Neural progenitor cell (in vitro differentiated cells): ENCODE measurements around the gene LAMA2. TPM values are rescaled to one million over a fixed set of nuclear protein-coding genes. Genes with fewer than 3 reads are reported as not detected.

Source experiments
- DNase-seq: peaks from one replicate; pipeline ENCODE4 v3.0.0-alpha.2; 2016; ENCODE audit warnings: low spot score
- H2AFZ ChIP-seq: fragments of 200-600 bp; sonication (generic); replicated peaks from 2 replicates; pipeline ENCODE4 v1.6.1; 2016; ENCODE audit warnings: antibody characterized with exemption
- H3F3A ChIP-seq: fragments of 200-600 bp; sonication (generic); 2 replicates; pipeline ENCODE4 v1.6.1; 2016; ENCODE audit warnings: antibody characterized with exemption, low read depth
- H3K27ac ChIP-seq: fragments of 200-600 bp; sonication (generic); 2 replicates; pipeline ENCODE4 v1.5.1; 2016; ENCODE audit warnings: mild to moderate bottlenecking
- H3K27me3 ChIP-seq: fragments of 200-600 bp; sonication (generic); 2 replicates; pipeline ENCODE4 v1.6.1; 2016; ENCODE audit warnings: mild to moderate bottlenecking, moderate library complexity
- H3K36me3 ChIP-seq: fragments of 200-600 bp; sonication (generic); 2 replicates; pipeline ENCODE4 v1.5.1; 2016
- H3K4me1 ChIP-seq: fragments of 200-600 bp; sonication (generic); 2 replicates; pipeline ENCODE4 v1.6.1; 2016; ENCODE audit warnings: mixed run types
- H3K4me2 ChIP-seq: fragments of 200-600 bp; sonication (generic); 2 replicates; pipeline ENCODE4 v1.6.1; 2016
- H3K4me3 ChIP-seq: fragments of 200-600 bp; sonication (generic); 2 replicates; pipeline ENCODE4 v1.5.1; 2016
- H3K79me2 ChIP-seq: fragments of 200-600 bp; sonication (generic); 2 replicates; pipeline ENCODE4 v1.6.1; 2016; ENCODE audit warnings: low read depth
- H3K9ac ChIP-seq: fragments of 200-600 bp; sonication (generic); 2 replicates; pipeline ENCODE4 v1.6.1; 2016
- H3K9me3 ChIP-seq: fragments of 200-600 bp; sonication (generic); 2 replicates; pipeline ENCODE4 v1.5.1; 2016; ENCODE audit warnings: low read depth
- H4K20me1 ChIP-seq: fragments of 200-600 bp; sonication (generic); 2 replicates; pipeline ENCODE4 v1.6.1; 2016; ENCODE audit warnings: low read depth
- H3K27ac Mint-ChIP-seq: 3 replicates; pipeline ENCODE4 v1.8.0; 2021; ENCODE audit warnings: mixed read lengths
- H3K27me3 Mint-ChIP-seq: 2 replicates; pipeline ENCODE4 v1.8.0; 2022; ENCODE audit warnings: low read depth, mild to moderate bottlenecking, inconsistent platforms, moderate library complexity, mixed read lengths; ENCODE audit not compliant: insufficient read depth
- H3K36me3 Mint-ChIP-seq: 3 replicates; pipeline ENCODE4 v1.8.0; 2021; ENCODE audit warnings: mixed read lengths
- H3K4me1 Mint-ChIP-seq: 3 replicates; pipeline ENCODE4 v1.8.0; 2021; ENCODE audit warnings: mixed read lengths
- H3K4me3 Mint-ChIP-seq: 3 replicates; pipeline ENCODE4 v1.8.0; 2021; ENCODE audit warnings: mild to moderate bottlenecking, moderate library complexity, mixed read lengths
- H3K9me3 Mint-ChIP-seq: 3 replicates; pipeline ENCODE4 v1.8.0; 2020; ENCODE audit warnings: mixed read lengths
- CTCF ChIP-seq: fragments of 200-600 bp; sonication (generic); IDR thresholded peaks from 2 replicates; pipeline ENCODE4 v1.5.1; 2017; ENCODE audit warnings: antibody characterized with exemption, mild to moderate bottlenecking
- EZH2 ChIP-seq: fragments of 200-600 bp; sonication (generic); IDR thresholded peaks from 2 replicates; pipeline ENCODE4 v1.6.1; 2017; ENCODE audit warnings: antibody characterized with exemption, mild to moderate bottlenecking, moderate library complexity
- EZH2phosphoT487 ChIP-seq: fragments of 200-600 bp; sonication (generic); IDR thresholded peaks from 2 replicates; pipeline ENCODE4 v1.6.1; 2017; ENCODE audit warnings: antibody characterized with exemption
- total RNA-seq: library from RNA; depleted of rRNA; stranded (reverse); fragments of >200 nt; gene quantifications from 2 replicates; pipeline ENCODE4 v1.2.3, GENCODE V29; 2015; ENCODE audit warnings: low replicate concordance

LAMA2 gene
- total RNA-seq, 1 donor from 2014 or later = 1.5 TPM

GRCh38 chr6:129454488-129454887 is 571.5 kb downstream of the LAMA2 start:
- Mint-ChIP-seq H3K4me1 (no peaks in the 10 kb centered on the region), H3K36me3 (no peaks in the 10 kb centered on the region), H3K27ac (no peak overlapping the region), H3K27me3 (no peaks in the 10 kb centered on the region), H3K9me3 (no peaks in the 10 kb centered on the region), H3K4me3 (no peak overlapping the region)
- DNase-seq = no peak
- no peaks in the 10 kb centered on the region for H3K9me3 ChIP-seq
- H3K79me2 ChIP-seq = no peaks in the 10 kb centered on the region
- no peaks in the 10 kb centered on the region for H3F3A ChIP-seq
- no peak overlapping the region for H3K27ac ChIP-seq
- no peaks in the 10 kb centered on the region for H3K4me1 ChIP-seq
- no peaks in the 10 kb centered on the region for H3K36me3 ChIP-seq
- no peaks in the 10 kb centered on the region for H3K27me3 ChIP-seq
- H3K9ac ChIP-seq = no peak overlapping the region
- H4K20me1 ChIP-seq = no peaks in the 10 kb centered on the region
- H2AFZ ChIP-seq = no peak overlapping the region
- TF ChIP-seq EZH2phosphoT487 (no peak), EZH2 (no peak), CTCF (no peak)
- H3K4me2 ChIP-seq = no peak overlapping the region
- no peak overlapping the region for H3K4me3 ChIP-seq

GRCh38 chr6:129455126-129455769 is 572.3 kb downstream of the LAMA2 start:
- H3F3A ChIP-seq = no peaks in the 10 kb centered on the region
- no peak for DNase-seq
- no peaks in the 10 kb centered on the region for H3K27me3 ChIP-seq
- Mint-ChIP-seq H3K27ac (no peak overlapping the region), H3K4me3 (no peak overlapping the region), H3K36me3 (no peaks in the 10 kb centered on the region), H3K27me3 (no peaks in the 10 kb centered on the region), H3K4me1 (no peaks in the 10 kb centered on the region), H3K9me3 (no peaks in the 10 kb centered on the region)
- H3K9me3 ChIP-seq = no peaks in the 10 kb centered on the region
- no peak overlapping the region for H3K27ac ChIP-seq
- no peak overlapping the region for H3K4me3 ChIP-seq
- H4K20me1 ChIP-seq = no peaks in the 10 kb centered on the region
- no peak overlapping the region for H3K9ac ChIP-seq
- H3K79me2 ChIP-seq = no peaks in the 10 kb centered on the region
- no peaks in the 10 kb centered on the region for H3K4me1 ChIP-seq
- H3K36me3 ChIP-seq = no peaks in the 10 kb centered on the region
- no peak overlapping the region for H2AFZ ChIP-seq
- H3K4me2 ChIP-seq = no peak overlapping the region
- TF ChIP-seq EZH2phosphoT487 = no peak
- no peak for TF ChIP-seq CTCF
- no peak for TF ChIP-seq EZH2

- Histone ChIP-seq H3K4me3 (no peak overlapping the region), H3K27me3 (no peaks in the 10 kb centered on the region), H4K20me1 (no peaks in the 10 kb centered on the region), H3K4me2 (no peak overlapping the region), H3K9me3 (no peaks in the 10 kb centered on the region), H3K9ac (no peak overlapping the region), H3F3A (no peaks in the 10 kb centered on the region), H3K27ac (no peak overlapping the region), H2AFZ (no peak overlapping the region), H3K79me2 (no peaks in the 10 kb centered on the region), H3K36me3 (no peaks in the 10 kb centered on the region), H3K4me1 (no peaks in the 10 kb centered on the region)
- H3K9me3 Mint-ChIP-seq = no peaks in the 10 kb centered on the region
- DNase-seq = no peak
- H3K4me1 Mint-ChIP-seq = no peaks in the 10 kb centered on the region
- H3K4me3 Mint-ChIP-seq = no peak overlapping the region
- no peak for TF ChIP-seq EZH2phosphoT487
- no peak for TF ChIP-seq CTCF
- TF ChIP-seq EZH2 = no peak
- no peaks in the 10 kb centered on the region for H3K27me3 Mint-ChIP-seq
- no peaks in the 10 kb centered on the region for H3K36me3 Mint-ChIP-seq
- no peak overlapping the region for H3K27ac Mint-ChIP-seq
Observed at GRCh38 chr6:129460221-129460620, 577.3 kb downstream of the LAMA2 start.
